HG03175 (cell line): ENCODE results near the gene LRRC7.
"Not testable (repeated sequence)": the region's sequence is repeated elsewhere in the genome, so short reads cannot be mapped to it uniquely, and the experiment has no call there.

Experiments
- ATAC-seq: cut with Tn5 transposase; IDR thresholded peaks from one replicate; pipeline ENCODE4 v1.9.1; 2021; ENCODE audit warnings: mild to moderate bottlenecking, moderate library complexity; ENCODE audit not compliant: unreplicated experiment

LRRC7 gene

DNA sequence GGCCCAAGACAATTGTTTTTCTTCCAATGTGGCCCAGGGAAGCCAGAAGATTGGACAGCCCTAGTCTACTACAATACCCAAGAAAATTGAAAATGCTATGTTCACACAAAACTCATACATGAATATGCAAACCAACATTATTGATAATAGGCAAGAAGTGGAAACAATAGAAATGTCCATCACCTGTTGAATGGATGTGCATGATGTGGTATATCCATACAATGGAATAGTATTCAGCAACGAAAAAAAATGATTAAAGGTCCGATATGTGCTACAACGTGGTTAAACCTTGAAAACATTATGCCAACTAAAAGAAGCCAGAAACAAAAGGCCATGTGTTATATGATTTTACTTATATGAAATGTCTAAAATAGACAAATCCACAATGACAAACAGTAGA, 375.3 kb downstream of the LRRC7 start:
- ATAC-seq: no peak

- no peak for ATAC-seq
These were observed 379.2 kb downstream of the LRRC7 start for GRCh38 chr1:69946935-69947334.

DNA sequence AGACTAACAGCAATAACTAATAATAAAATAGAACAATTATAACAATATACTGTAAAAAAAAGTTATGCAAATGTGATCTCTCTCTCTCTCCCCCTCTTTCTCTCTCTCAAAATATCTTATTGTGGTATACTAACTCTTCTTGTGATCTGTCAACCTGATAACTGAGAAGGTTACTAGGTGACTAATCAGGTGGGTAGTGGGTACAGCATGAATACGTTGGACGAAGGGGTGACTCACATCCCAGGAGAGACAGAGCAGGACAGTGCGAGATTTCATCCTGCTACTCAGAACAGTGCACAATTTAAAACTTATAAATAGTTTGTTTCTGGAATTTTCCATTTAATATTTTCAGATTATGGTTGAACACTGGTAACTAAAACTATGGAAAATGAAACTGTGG, 380.1 kb downstream of the LRRC7 start:
- ATAC-seq: no peak

- no peak for ATAC-seq
These were observed 385.0 kb downstream of the LRRC7 start for GRCh38 chr1:69952676-69953075.

DNA sequence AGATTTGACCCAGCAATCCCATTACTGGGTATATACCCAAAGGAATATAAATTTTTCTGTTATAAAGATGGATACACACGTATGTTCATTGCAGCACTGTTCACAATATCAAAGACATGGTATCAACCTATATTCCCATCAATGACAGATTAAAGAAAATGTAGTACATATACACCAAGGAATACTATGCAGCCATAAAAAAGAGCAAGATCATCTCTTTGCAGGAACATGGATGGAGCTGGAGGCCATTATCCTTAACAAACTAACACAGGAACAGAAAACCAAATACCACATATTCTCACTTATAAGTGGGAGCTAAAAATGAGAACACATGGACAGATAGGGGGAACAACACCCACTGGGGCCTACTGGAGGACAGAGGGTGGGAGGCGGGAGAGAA, 394.7 kb downstream of the LRRC7 start:
- ATAC-seq: not testable (repeated sequence)

GRCh38 chr1:69967245-69967766, 399.6 kb downstream of the LRRC7 start:
- ATAC-seq: no peak

- no peak for ATAC-seq
These were observed 409.2 kb downstream of the LRRC7 start for GRCh38 chr1:69976896-69977295.

GRCh38 chr1:69982992-69983391, 415.3 kb downstream of the LRRC7 start:
- ATAC-seq: no peak

DNA sequence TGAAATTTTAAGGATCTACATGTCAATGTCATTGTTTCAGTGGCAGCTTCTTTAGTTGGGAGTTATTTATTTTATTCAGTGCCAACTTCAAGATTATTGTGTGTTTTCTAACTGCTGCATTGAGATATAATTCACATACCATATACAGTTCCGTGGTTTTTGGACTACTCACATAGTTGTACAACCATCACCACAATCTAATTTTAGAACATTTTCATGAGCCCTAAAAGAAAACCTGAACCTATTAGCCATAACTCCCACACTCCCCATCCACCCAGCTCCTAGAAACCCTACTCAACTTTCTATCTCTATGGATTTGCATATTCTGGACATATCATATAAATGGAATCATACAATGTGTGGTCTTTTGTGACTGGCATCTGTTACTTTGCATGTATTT, 417.7 kb downstream of the LRRC7 start:
- ATAC-seq: no peak

GRCh38 chr1:69985901-69986439, 418.2 kb downstream of the LRRC7 start:
- ATAC-seq: no peak

- ATAC-seq: no peak
These were observed 420.2 kb downstream of the LRRC7 start for GRCh38 chr1:69987881-69988280.

GRCh38 chr1:69991644-69992043, 423.9 kb downstream of the LRRC7 start:
- no peak for ATAC-seq

- ATAC-seq: no peak
These were observed 424.9 kb downstream of the LRRC7 start for GRCh38 chr1:69992594-69992993.

- ATAC-seq: no peak
These were observed 426.1 kb downstream of the LRRC7 start for GRCh38 chr1:69993810-69994209.

GRCh38 chr1:69994241-69994640, 426.5 kb downstream of the LRRC7 start:
- ATAC-seq: no peak

GRCh38 chr1:69998847-69999246, 431.1 kb downstream of the LRRC7 start:
- ATAC-seq: no peak

GRCh38 chr1:70003211-70003908, 435.6 kb downstream of the LRRC7 start:
- no peak for ATAC-seq

- no peak for ATAC-seq
These were observed 437.8 kb downstream of the LRRC7 start for GRCh38 chr1:70005386-70006034.

- peak; percentile 56 for ATAC-seq
These were observed 440.9 kb downstream of the LRRC7 start for GRCh38 chr1:70008660-70009059.

GRCh38 chr1:70017770-70018169, 450.0 kb downstream of the LRRC7 start:
- ATAC-seq: no peak

GRCh38 chr1:70024272-70024671, 456.6 kb downstream of the LRRC7 start:
- no peak for ATAC-seq

DNA sequence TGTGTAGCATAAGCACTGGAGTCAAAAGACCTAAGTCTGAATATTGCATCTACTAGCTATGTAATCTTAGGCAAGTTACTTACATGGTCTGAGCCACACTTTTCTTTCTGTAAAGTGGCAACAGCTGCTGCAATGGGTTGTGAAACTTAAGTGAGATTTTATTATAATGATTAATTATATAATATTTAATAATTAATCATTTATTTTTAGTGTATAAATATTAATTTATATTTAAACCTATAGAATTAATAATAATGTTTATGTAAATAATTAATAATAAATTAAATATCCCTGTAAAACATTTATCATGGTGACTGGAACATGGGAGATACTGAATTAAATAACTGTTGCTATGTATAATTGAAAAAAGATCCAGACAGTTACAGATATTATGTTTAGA, 457.3 kb downstream of the LRRC7 start:
- ATAC-seq: no peak
